NCI-H1048 (cell line): Measurements from ENCODE around the gene FSTL4.

ENCODE experiments used
- DNase-seq: peaks from one replicate; lab custom pipeline; 2025; lab: John Stamatoyannopoulos, UW

The FSTL4 gene

GRCh38 chr5:133242221-133242835 lies 370.0 kb downstream of the FSTL4 start:
- DNase-seq: no peak

DNA sequence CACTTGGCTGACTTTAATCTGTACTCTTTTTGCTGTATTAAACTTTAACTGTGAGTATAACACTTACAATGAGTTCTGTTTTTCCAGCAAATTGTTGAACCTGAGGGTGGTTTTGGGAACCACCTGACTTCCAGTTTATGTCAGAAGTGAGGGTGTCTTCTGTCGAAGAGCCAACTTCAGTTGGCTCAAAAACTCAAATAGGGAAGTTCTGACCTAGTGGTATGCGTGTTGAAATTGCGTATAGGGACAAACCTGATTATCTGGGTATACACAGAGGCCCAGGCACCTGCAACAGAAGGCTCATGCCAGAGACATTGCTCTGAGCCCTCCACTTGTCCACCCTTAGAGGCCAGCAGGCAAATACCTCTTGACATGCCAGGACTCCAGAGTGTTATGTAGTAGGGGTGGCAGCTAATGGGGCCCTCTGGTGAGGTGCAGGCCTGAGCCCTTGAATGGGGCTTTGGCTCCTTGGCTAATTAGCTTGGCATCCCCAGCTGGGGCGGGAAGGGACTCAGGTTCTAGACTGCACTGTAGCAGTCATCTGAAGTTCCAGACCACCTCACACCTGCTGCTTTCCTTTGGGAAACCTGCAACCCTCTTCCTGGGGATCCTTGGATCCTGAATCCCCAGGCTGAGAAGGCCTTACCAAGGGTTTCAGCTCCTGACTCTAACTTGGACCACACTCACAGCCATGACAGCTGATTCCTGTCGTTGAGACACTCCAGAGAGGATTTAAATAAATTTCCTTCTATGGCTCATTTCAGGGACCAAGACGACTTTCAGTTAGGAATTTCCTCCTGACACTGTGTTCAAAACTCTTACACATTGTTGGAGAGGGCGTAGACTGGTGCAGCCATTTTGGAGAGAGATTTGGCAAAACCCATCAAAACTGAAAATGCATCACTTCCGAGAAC lies 370.9 kb downstream of the FSTL4 start:
- no peak for DNase-seq

DNA sequence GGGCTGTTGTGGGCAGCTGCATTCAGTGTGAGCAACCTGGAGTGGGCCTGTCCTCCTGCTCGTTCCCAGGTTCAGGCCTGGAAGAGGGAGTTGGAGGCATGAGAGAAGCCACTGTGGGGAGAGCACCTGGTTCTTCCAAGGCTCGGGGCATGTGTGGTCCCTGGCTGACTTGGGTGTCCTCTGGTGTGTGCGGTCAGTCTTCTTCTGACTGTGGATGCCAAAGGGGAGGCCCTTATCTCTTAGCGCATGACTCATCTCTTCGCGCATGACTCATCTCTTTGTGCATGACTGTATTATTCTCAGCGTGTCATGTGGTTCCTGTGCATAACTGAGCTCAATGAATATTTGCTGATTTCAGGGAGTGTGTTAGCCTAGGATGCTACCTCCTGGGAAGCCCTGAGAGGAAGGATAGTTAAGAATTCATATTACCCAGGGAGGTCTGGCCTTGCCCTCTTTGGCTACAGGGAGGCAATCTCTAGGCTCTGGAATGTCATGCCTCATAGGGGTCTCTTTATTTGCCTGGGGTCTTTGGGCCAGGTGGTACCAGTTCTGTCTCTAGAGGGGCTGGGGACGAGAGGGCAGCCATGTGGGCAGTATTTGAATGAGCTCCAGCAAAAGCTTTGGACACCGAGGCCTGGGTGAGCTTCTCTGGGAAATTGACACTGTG lies 371.8 kb downstream of the FSTL4 start:
- DNase-seq: no peak

GRCh38 chr5:133238426-133239205 lies 373.7 kb downstream of the FSTL4 start:
- DNase-seq: no peak

DNA sequence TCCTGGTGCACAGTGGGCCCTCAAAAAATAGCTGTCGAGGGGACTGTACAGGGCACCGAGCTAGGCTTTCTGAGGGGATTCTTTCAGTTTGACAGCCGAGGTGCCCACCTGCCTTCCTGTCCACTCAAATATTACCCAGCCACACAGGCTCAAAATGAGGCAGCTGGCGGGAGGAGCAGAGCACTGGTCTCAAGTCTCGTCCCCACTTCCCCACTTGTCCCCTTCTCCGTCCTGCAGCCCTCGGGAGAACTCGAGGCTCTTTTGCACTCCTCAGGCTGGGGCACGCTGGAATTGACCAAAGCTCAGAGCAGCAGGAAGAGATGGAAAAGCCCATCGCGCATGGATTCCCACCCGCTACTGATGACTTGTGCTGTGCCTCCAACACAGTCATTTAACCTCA lies 375.4 kb downstream of the FSTL4 start:
- DNase-seq: no peak

DNA sequence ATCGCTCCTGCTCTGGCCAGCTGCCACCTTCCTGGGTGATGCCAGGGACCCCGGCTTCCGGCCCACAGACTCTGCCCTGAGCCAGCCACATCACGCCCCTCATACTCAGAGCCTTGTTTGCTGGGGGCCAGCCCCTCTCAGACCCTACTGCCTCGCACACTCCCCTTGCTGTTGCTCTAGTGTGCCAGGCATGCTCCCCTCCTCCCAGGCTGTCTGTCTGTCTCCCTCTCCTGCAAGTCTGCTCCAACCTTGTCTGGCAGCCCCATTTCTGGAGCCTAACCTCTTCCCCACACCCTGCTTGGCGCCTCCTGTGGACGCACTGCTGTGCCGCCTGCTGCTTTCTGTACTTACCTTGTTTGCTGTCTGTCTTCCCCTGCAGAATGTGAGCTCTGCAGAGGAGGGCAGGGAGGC lies 375.8 kb downstream of the FSTL4 start:
- no peak for DNase-seq

DNA sequence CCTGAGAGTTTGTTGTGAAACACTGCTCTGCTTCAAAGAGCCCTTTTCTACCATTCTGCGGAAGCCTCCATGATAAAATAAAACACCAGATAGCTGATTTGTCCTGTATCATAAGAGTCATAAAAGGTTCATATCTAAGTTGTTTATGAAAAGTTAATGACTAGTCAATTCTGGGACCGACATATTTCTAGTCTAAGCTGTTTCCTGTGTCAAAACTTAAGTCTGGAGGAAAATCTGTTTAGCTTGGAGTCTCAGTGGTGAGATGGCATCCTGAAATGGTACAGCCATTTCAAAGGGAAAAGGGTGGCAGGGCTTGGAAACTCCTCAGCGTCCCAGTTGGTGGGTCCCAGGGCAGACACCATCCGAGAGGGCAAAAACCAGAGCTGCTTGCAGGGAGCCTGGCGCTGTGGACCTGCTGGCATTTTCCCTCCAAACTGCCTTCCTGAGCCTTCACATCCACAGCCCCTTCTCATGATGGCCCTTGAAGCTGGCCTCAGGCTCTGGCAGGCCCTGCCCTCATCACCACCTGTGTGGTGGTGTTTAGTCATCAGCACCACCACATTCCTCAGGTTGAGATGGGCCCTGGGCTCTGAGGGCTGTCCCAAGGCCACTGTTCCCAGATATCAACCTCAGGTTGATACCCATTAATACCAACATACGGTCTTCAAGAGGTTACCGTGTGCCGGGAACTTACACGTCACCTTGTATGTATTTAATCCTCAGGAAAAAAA lies 376.5 kb downstream of the FSTL4 start:
- DNase-seq: no peak

DNA sequence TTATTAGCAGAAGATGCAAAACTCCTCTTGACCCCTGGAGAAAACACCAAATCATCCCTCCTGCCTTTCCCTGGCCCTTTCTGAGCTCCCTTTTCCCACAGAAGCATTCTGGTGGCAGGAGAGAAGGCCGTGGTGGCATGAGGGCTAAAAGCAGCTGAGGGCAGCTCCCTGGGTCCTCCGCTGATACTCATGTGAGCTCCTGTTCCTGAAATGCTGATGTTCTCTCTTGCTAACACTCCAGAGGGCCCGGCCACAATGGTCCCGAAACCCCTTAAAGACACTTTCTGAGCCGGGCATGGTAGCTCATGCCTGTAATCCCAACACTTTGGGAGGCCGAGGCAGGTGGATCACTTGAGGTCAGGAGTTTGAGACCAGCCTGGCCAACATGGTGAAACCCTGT lies 377.4 kb downstream of the FSTL4 start:
- DNase-seq: no peak

DNA sequence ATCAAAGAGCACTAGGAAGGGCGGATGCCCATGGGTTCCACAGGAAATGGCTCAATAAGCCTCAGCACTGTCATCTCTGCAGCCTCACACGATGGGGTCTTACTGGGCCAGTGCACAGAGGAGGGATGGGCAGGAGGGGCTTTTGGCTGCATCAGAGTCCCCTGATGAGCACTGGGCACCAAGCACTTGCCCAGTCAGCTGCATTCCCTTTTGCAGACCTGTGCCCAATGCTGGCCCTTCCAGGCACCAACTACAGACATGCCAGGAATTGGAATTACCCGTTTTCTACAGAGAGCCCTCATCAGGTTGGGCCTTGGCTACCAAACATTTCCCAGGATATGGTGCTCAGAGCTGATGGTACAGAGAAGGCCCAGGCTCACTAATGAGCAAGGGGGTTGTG lies 378.1 kb downstream of the FSTL4 start:
- DNase-seq: no peak

DNA sequence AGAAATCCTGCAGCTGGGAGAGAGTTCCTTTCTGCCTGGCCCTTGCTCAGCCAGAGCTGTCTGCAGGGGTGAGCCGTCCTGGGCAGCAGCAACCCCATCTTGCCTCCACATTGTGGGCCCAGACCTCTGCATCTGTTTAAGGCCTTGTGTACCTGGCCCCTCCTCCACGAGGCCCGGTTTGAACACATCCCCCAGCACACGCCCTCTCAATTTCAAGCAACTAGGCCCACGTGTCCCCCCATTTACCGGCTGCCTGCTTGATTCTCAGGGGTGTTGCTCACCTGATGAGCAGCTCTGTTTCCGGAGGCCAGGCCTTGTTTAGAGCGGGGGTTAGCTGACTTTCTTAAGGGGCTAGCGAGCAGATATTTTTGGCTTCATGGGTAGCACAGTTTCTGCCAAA lies 378.7 kb downstream of the FSTL4 start:
- no peak for DNase-seq

- no peak for DNase-seq
Measured at GRCh38 chr5:133232911-133233310, 379.4 kb downstream of the FSTL4 start.

DNA sequence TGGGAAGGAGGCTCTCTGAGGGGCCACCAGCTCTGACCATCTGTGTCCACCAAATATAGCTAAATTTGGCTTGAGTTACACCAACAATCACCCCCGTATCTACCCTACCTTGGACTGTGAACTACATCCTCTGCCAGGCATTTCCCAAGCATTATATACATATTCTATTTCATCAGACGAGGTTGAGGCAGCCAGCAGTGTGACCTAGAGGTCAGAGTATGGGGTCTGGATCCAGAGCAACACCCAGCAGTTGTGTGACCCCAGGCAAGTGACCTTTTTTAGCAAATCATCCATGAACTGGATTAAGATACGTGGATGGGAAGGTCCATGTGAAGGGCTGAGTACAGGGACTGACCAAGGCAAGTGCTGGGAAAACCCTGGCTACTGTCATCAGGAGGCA lies 379.9 kb downstream of the FSTL4 start:
- DNase-seq: no peak

DNA sequence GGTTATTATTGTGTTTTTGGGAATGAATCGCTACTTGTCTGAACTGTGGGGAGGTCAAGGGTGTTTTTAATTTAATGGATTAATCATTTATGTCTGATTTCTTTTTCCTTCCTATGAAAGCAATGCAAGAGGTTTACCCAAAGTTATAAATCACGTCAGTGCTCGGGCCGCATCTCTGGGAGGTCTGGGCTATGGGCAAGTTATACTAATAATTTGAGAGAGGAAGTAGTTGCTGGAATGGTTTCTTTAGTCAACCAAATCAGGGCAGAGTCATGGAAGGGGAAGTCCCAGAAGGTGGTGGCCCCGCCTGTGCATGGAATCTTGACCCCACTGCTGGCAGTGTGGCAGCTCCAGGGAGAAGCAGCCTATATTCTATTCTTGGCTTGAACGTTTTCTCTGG lies 380.3 kb downstream of the FSTL4 start:
- no peak for DNase-seq

GRCh38 chr5:133230823-133231578 lies 381.3 kb downstream of the FSTL4 start:
- DNase-seq: no peak

- DNase-seq: no peak
Measured at GRCh38 chr5:133229931-133230664, 382.2 kb downstream of the FSTL4 start.

- no peak for DNase-seq
Measured at GRCh38 chr5:133228316-133228715, 384.0 kb downstream of the FSTL4 start.

DNA sequence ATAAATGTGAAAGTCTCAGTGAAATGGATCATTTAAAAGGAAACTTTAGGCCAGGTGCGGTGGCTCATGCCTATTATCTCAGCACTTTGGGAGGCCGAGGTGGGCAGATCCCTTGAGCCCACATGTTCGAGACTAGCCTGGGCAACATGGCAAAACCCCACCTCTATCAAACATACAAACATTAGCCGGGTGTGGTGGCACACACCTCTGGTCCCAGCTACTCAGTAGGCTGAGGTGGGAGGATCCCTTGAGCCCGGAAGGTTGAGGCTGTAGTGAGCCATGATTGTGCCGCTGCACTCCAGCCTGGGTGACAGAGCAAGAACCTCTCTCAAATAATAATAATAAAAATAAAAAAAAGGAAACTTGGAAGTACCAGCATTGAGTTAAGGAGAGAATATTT lies 384.4 kb downstream of the FSTL4 start:
- DNase-seq: no peak

DNA sequence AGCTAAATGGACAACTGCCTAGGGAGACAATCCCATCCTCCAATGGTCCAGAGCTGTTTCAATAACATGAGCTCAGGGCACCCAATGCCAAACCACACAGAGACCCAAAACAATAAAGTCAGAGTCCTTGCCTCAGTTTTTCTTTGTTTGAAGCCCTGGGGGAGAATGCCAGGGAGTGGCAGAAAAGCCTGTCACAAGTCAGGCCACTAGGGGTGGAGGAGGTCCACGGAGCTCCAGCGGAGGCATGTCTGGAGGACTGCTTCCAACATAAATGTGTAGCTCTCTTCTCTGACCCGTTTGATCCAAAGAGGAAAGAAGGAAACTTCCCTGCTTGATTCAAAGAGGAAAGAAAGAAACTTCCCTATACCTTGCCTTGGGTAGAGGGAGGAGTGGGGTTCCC lies 385.3 kb downstream of the FSTL4 start:
- DNase-seq: no peak

GRCh38 chr5:133226186-133226585 lies 386.2 kb downstream of the FSTL4 start:
- no peak for DNase-seq

GRCh38 chr5:133225671-133226152 lies 386.6 kb downstream of the FSTL4 start:
- no peak for DNase-seq
